ENCODE measurements around the gene TMEM235. TPM values are rescaled to one million over a fixed set of nuclear protein-coding genes. Genes with fewer than 3 reads are reported as not detected.

Gene TMEM235
- total RNA-seq, 2 donors from 2014 or later = 0.33 TPM; not detected in 1

DNA sequence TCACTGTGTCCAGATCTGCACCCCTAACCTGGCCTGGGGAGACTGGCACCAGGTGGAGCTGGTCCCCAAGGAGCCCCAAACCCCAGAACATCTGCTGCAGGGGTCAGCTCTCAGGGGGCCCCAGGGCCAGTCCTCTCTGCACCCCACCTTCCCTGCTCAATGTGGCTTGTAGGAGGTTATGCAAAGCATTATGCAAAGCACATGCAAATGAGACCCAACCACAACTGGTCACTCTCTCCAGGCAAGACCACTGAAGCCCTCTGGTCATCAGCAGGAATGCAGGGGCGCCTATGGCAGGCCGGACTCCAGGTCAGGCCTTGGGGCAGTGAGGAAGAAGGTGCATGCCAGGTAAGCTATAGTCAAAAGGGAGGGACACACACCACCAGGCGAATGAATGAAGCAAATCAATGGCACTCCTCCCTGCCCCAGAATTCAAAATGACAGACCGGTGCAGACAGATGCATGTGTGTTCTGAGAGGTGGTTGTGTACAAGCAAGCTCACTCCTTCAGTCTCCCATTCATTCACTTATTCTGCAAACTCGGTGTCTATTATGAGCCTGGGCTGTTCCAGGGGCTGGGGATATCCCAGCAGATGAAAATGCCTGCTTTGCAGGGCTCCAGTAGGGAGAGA, 48.0 kb downstream of the TMEM235 start:
- 84 to 100% methylated on average over 2 to 5 of the region's 5 CpGs for WGBS, 2 experiments (ENCODE audit: insufficient coverage in 1 of 2, insufficient read length in 1 of 2)
- H3K4me1 Mint-ChIP-seq = peaks cover 38% of the 10 kb centered on the region
- TF ChIP-seq, protein P1, sequence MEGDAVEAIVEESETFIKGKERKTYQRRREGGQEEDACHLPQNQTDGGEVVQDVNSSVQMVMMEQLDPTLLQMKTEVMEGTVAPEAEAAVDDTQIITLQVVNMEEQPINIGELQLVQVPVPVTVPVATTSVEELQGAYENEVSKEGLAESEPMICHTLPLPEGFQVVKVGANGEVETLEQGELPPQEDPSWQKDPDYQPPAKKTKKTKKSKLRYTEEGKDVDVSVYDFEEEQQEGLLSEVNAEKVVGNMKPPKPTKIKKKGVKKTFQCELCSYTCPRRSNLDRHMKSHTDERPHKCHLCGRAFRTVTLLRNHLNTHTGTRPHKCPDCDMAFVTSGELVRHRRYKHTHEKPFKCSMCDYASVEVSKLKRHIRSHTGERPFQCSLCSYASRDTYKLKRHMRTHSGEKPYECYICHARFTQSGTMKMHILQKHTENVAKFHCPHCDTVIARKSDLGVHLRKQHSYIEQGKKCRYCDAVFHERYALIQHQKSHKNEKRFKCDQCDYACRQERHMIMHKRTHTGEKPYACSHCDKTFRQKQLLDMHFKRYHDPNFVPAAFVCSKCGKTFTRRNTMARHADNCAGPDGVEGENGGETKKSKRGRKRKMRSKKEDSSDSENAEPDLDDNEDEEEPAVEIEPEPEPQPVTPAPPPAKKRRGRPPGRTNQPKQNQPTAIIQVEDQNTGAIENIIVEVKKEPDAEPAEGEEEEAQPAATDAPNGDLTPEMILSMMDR (conservative IDR thresholded peaks at IDR 0.05) = no peak
- no peak overlapping the region for H3K4me3 ChIP-seq (ENCODE audit: low read length)
- H3K36me3 Mint-ChIP-seq (ENCODE audit: low read depth) = peaks cover 11% of the 10 kb centered on the region
- H3K9me3 ChIP-seq (ENCODE audit: control insufficient read depth, low read length) = no peaks in the 10 kb centered on the region
- H3K27ac ChIP-seq (ENCODE audit: low read depth, low read length) = no peak overlapping the region
- H3K9me3 Mint-ChIP-seq = no peaks in the 10 kb centered on the region
- no peaks in the 10 kb centered on the region for H3K36me3 ChIP-seq (ENCODE audit: control insufficient read depth, insufficient read depth, low read length)
- no peaks in the 10 kb centered on the region for H3K27me3 Mint-ChIP-seq (ENCODE audit: insufficient read depth)
- peaks cover 21% of the 10 kb centered on the region for H3K4me1 ChIP-seq (ENCODE audit: control insufficient read depth, insufficient read depth, low read length)
- H3K27me3 ChIP-seq (ENCODE audit: control insufficient read depth, insufficient read depth, low read length, poor library complexity, severe bottlenecking) = no peaks in the 10 kb centered on the region
- H3K27ac Mint-ChIP-seq = peak overlapping the region; percentile 37
- no peak overlapping the region for H3K9ac ChIP-seq (ENCODE audit: extremely low read depth, low read length, poor library complexity, severe bottlenecking)
- no peak for DNase-seq
- H3K4me3 Mint-ChIP-seq = no peak overlapping the region

DNA sequence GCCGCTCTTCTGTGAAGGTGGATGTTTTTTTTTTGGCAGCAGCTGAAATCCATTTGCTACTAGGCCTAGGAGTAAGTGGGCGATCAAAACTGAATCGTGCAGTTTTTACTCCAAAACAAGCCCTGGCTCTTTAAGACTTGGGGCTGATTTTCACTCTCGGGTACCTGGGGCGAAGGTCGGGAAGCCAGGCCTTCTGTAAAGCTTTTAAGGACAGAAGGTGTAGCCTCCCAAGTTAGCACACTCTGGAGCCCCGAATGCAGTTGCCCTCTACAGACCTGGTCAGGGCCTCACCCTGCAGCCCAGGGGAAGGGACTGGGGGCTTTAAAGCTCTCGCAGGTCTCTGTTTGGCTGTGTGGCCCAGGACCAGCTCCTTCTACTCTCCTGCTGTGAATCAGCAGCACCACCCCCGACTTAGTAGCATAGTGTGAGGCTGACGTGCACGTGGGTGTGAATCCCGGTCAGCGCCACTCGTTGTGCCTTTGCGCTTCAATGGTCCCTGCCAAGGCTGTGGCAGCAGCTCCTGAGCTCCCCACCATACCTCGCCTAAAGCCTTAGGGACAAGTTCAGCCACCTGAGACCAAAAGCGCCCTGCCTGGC, 49.9 kb downstream of the TMEM235 start:
- WGBS, 2 experiments (ENCODE audit: insufficient coverage in 1 of 2, insufficient read length in 1 of 2) = 78 to 79% methylated on average over 14 to 17 of the region's 17 CpGs
- H3K36me3 ChIP-seq (ENCODE audit: control insufficient read depth, insufficient read depth, low read length) = no peaks in the 10 kb centered on the region
- no peaks in the 10 kb centered on the region for H3K9me3 Mint-ChIP-seq
- no peak overlapping the region for H3K27ac ChIP-seq (ENCODE audit: low read depth, low read length)
- no peak overlapping the region for H3K9ac ChIP-seq (ENCODE audit: extremely low read depth, low read length, poor library complexity, severe bottlenecking)
- H3K36me3 Mint-ChIP-seq (ENCODE audit: low read depth) = peaks cover under 1% of the 10 kb centered on the region
- H3K9me3 ChIP-seq (ENCODE audit: control insufficient read depth, low read length) = no peaks in the 10 kb centered on the region
- no peak overlapping the region for H3K4me3 Mint-ChIP-seq
- H3K4me1 Mint-ChIP-seq = peaks cover 38% of the 10 kb centered on the region
- no peak overlapping the region for H3K4me3 ChIP-seq (ENCODE audit: low read length)
- TF ChIP-seq, protein P1 (conservative IDR thresholded peaks at IDR 0.05) = no peak
- DNase-seq = peak; percentile 75
- no peaks in the 10 kb centered on the region for H3K27me3 ChIP-seq (ENCODE audit: control insufficient read depth, insufficient read depth, low read length, poor library complexity, severe bottlenecking)
- H3K4me1 ChIP-seq (ENCODE audit: control insufficient read depth, insufficient read depth, low read length) = peaks cover 21% of the 10 kb centered on the region
- no peaks in the 10 kb centered on the region for H3K27me3 Mint-ChIP-seq (ENCODE audit: insufficient read depth)
- H3K27ac Mint-ChIP-seq = no peak overlapping the region

DNA sequence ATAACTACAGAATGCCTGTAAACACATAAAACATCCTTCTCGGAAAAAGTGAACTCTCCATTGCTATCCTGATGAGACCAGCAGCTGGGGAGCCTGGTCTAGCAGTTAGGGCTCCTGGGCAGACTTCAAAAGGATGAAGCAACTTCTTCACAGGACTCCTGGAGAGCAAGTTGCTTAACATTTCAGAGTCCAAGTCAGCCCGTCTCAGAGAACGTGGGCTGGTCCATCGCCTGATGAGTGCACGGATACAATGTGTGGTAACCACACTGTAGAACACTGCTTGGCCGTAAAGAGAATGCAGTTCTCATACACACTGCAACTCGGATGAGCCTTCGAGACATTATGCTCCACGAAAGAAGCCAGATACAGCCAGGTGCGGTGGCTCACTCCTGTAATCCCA, 52.7 kb downstream of the TMEM235 start:
- peaks cover 10% of the 10 kb centered on the region for H3K4me1 ChIP-seq (ENCODE audit: control insufficient read depth, insufficient read depth, low read length)
- peak; percentile 55 for DNase-seq
- Mint-ChIP-seq H3K36me3 (ENCODE audit: low read depth) (no peaks in the 10 kb centered on the region), H3K9me3 (no peaks in the 10 kb centered on the region), H3K27me3 (ENCODE audit: insufficient read depth) (no peaks in the 10 kb centered on the region), H3K4me1 (peaks cover 29% of the 10 kb centered on the region), H3K4me3 (no peak overlapping the region), H3K27ac (no peak overlapping the region)
- TF ChIP-seq, protein P1 (conservative IDR thresholded peaks at IDR 0.05) = no peak
- 74 to 80% methylated on average over 9 to 10 of the region's 10 CpGs for WGBS, 2 experiments (ENCODE audit: insufficient coverage in 1 of 2, insufficient read length in 1 of 2)
- H3K27me3 ChIP-seq (ENCODE audit: control insufficient read depth, insufficient read depth, low read length, poor library complexity, severe bottlenecking) = no peaks in the 10 kb centered on the region
- no peaks in the 10 kb centered on the region for H3K36me3 ChIP-seq (ENCODE audit: control insufficient read depth, insufficient read depth, low read length)
- H3K4me3 ChIP-seq (ENCODE audit: low read length) = no peak overlapping the region
- H3K27ac ChIP-seq (ENCODE audit: low read depth, low read length) = no peak overlapping the region
- H3K9me3 ChIP-seq (ENCODE audit: control insufficient read depth, low read length) = no peaks in the 10 kb centered on the region
- no peak overlapping the region for H3K9ac ChIP-seq (ENCODE audit: extremely low read depth, low read length, poor library complexity, severe bottlenecking)

Data from endodermal cell (in vitro differentiated cells).